HCT116 (cell line): ENCODE measurements around the gene PC. TPM values are rescaled to one million over a fixed set of nuclear protein-coding genes. Genes with fewer than 3 reads are reported as not detected.

Experiments used
- ATAC-seq: fragments of 200-7000 bp; cut with Tn5 transposase; 2 replicates; pipeline ENCODE4 v1.9.1; 2020; ENCODE audit warnings: mild to moderate bottlenecking, moderate library complexity
- BruUV-seq: library from RNA; stranded (reverse); fragments of 400-500 nt; replicated peaks from 2 replicates; lab custom pipeline; 2021; lab: Mats Ljungman, UMichigan
- CTCF ChIA-PET: fragments of 300-600 bp; sonication (Branson Sonifier 250); formaldehyde crosslinking; loops from one replicate; lab custom pipeline; 2021; ENCODE audit warnings: antibody characterized with exemption; lab: Charles Lee
- POLR2A ChIA-PET: fragments of 300-600, 350-600 bp; sonication (Branson Sonifier 250); formaldehyde crosslinking; loops from one replicate; lab custom pipeline; 2021; ENCODE audit warnings: antibody characterized with exemption; lab: Charles Lee
- RAD21 ChIA-PET, 2 experiments: fragments of 300-600 bp; sonication (Branson Sonifier 250); formaldehyde crosslinking; loops; one replicate each; lab custom pipeline; 2023; ENCODE audit warnings: low total read pairs in 2 of 2; ENCODE audit not compliant: uncharacterized antibody in 2 of 2, unreplicated experiment in 2 of 2, low non-redundant PET in 1 of 2; lab: Charles Lee
- DNase-seq: peaks from one replicate; pipeline ENCODE4 v3.0.0-alpha.2; 2010; ENCODE audit warnings: low read depth, low spot score
- H2AFZ ChIP-seq: fragments of 200-600 bp; shearing (Covaris generic), sonication (generic); 2 replicates; pipeline ENCODE4 v1.6.1; 2017; ENCODE audit warnings: low read depth, mixed run types, mixed read lengths, antibody characterized with exemption, low read length; ENCODE audit not compliant: poor library complexity, severe bottlenecking
- H3K27ac ChIP-seq: 2 replicates; pipeline ENCODE4 v1.5.1; 2012; ENCODE audit warnings: low read depth, low read length
- H3K27me3 ChIP-seq: fragments of 200-600 bp; sonication (generic); 2 replicates; pipeline ENCODE4 v1.6.1; 2016; ENCODE audit warnings: mixed run types, low read length, mixed read lengths; ENCODE audit not compliant: insufficient read depth
- H3K36me3 ChIP-seq, 2 experiments: fragments of 200-500 bp in 1 of 2; fragments of 200-600 bp in 1 of 2; sonication (Bioruptor generic) in 1 of 2; sonication (generic) in 1 of 2; 2 replicates each; pipeline versions ENCODE4 v1.5.1 to v1.6.1; 2014 to 2016; ENCODE audit warnings: low read length in 2 of 2, inconsistent platforms in 1 of 2, mixed read lengths in 1 of 2, mixed run types in 1 of 2; ENCODE audit not compliant: insufficient read depth in 2 of 2, control insufficient read depth in 1 of 2
- H3K4me1 ChIP-seq, 2 experiments: fragments of 200-600 bp in 1 of 2; sonication (generic) in 1 of 2; 2 replicates each; pipeline versions ENCODE4 v1.5.1 to v1.6.1; 2012 to 2017; ENCODE audit warnings: low read length in 2 of 2, inconsistent platforms in 1 of 2, mild to moderate bottlenecking in 1 of 2, mixed read lengths in 1 of 2, mixed run types in 1 of 2, moderate library complexity in 1 of 2; ENCODE audit not compliant: insufficient read depth in 2 of 2, control insufficient read depth in 1 of 2
- H3K4me2 ChIP-seq: fragments of 200-600 bp; sonication (generic); 2 replicates; pipeline ENCODE4 v1.6.1; 2017; ENCODE audit warnings: mixed run types, low read length, mixed read lengths
- H3K4me3 ChIP-seq, 2 experiments: fragments of 200-600 bp in 1 of 2; sonication (generic) in 1 of 2; replicated peaks in 1 of 2; 2 replicates each; pipeline ENCODE4 v1.5.1; 2011 to 2016; ENCODE audit warnings: low read length in 2 of 2, control low read depth in 1 of 2, low read depth in 1 of 2, mild to moderate bottlenecking in 1 of 2, mixed read lengths in 1 of 2, mixed run types in 1 of 2
- H3K79me2 ChIP-seq: fragments of 200-600 bp; sonication (generic); 2 replicates; pipeline ENCODE4 v1.6.1; 2017; ENCODE audit warnings: mild to moderate bottlenecking, mixed run types, low read length, moderate library complexity, mixed read lengths; ENCODE audit not compliant: insufficient read depth
- H3K9ac ChIP-seq: fragments of 200-600 bp; sonication (generic); 2 replicates; pipeline ENCODE4 v1.6.1; 2016; ENCODE audit warnings: low read length, mixed read lengths
- H3K9me2 ChIP-seq: fragments of 200-600 bp; sonication (generic), shearing (Covaris generic); 2 replicates; pipeline ENCODE4 v1.6.1; 2017; ENCODE audit warnings: mixed run types, mild to moderate bottlenecking, moderate library complexity; ENCODE audit not compliant: insufficient read depth
- H3K9me3 ChIP-seq, 2 experiments: fragments of 200-500 bp in 1 of 2; fragments of 200-600 bp in 1 of 2; sonication (Bioruptor generic) in 1 of 2; sonication (generic) in 1 of 2; 2 replicates each; pipeline ENCODE4 v1.6.1; 2014 to 2017; ENCODE audit warnings: low read length in 2 of 2, mixed read lengths in 2 of 2, inconsistent platforms in 1 of 2, low read depth in 1 of 2, mild to moderate bottlenecking in 1 of 2, mixed run types in 1 of 2, moderate library complexity in 1 of 2; ENCODE audit not compliant: control insufficient read depth in 1 of 2, insufficient read depth in 1 of 2
- H4K20me1 ChIP-seq: fragments of 200-600 bp; sonication (generic), shearing (Covaris generic); 2 replicates; pipeline ENCODE4 v1.6.1; 2017; ENCODE audit warnings: mixed run types, mild to moderate bottlenecking, moderate library complexity; ENCODE audit not compliant: insufficient read depth
- CEBPB ChIP-seq: IDR thresholded peaks from 2 replicates; pipeline ENCODE4 v1.6.1; 2012; ENCODE audit warnings: low read depth
- FOSL1 ChIP-seq: IDR thresholded peaks from 2 replicates; pipeline ENCODE4 v1.6.1; 2012; ENCODE audit warnings: low read depth
- MAX ChIP-seq: IDR thresholded peaks from 2 replicates; pipeline ENCODE4 v1.6.1; 2012
- RAD21 ChIP-seq: IDR thresholded peaks from 2 replicates; pipeline ENCODE4 v1.6.1; 2012; ENCODE audit warnings: low read depth, mild to moderate bottlenecking
- REST ChIP-seq: IDR thresholded peaks from 2 replicates; pipeline ENCODE4 v1.6.1; 2012; ENCODE audit warnings: low read depth
- SRF ChIP-seq: IDR thresholded peaks from 2 replicates; pipeline ENCODE4 v1.6.1; 2012; ENCODE audit warnings: low read depth
- ZNF274 ChIP-seq: fragments of 200-500 bp; sonication (Bioruptor generic); IDR thresholded peaks from 2 replicates; pipeline ENCODE4 v1.6.1; 2014; ENCODE audit warnings: mild to moderate bottlenecking, low read depth, low read length, inconsistent platforms
- intact Hi-C: fragments of 100-400 bp; cut with micrococcal nuclease; formaldehyde crosslinking; loops from 2 replicates; pipeline ENCODE4 v1.10.0; 2022
- total RNA-seq: library from RNA; stranded (reverse); gene quantifications from one replicate; pipeline ENCODE4 v1.2.1, GENCODE V29; 2021; ENCODE audit not compliant: unreplicated experiment

Gene PC
- total RNA-seq, 1 experiment from 2014 or later: 24.1 TPM

GRCh38 chr11:66871521-66871901 is 86.7 kb downstream of the PC start:
- ChIA-PET CTCF (no interaction called here), RAD21 (no interaction called here), POLR2A (no interaction called here)
- H4K20me1 ChIP-seq: no peaks in the 10 kb centered on the region
- DNase-seq (no peak), ATAC-seq (no peak)
- H2AFZ ChIP-seq: no peak overlapping the region
- TF ChIP-seq RAD21 (no peak), CEBPB (no peak), FOSL1 (no peak), ZNF274 (no peak)
- no peak overlapping the region for H3K4me3 ChIP-seq
- no peak overlapping the region for H3K9ac ChIP-seq
- H3K9me3 ChIP-seq: no peaks in the 10 kb centered on the region
- no peaks in the 10 kb centered on the region for H3K27me3 ChIP-seq
- peaks cover 7 to 23% of the 10 kb centered on the region in 2 experiments; a peak in 3 of 4 replicates for H3K4me1 ChIP-seq
- H3K79me2 ChIP-seq: no peaks in the 10 kb centered on the region
- H3K36me3 ChIP-seq: no peaks in the 10 kb centered on the region; a peak in 1 of 4 replicates
- no peaks in the 10 kb centered on the region for H3K9me2 ChIP-seq
- H3K4me2 ChIP-seq: no peak overlapping the region
- no peak overlapping the region for H3K27ac ChIP-seq
- intact Hi-C loops: no loop called here
- BruUV-seq: no TSS peak

- no peak overlapping the region for H3K27ac ChIP-seq
- H3K4me3 ChIP-seq: no peak overlapping the region
- H3K4me2 ChIP-seq: no peak overlapping the region
- H3K9me2 ChIP-seq: no peaks in the 10 kb centered on the region
- no peaks in the 10 kb centered on the region for H4K20me1 ChIP-seq
- H3K4me1 ChIP-seq: peaks cover 7 to 23% of the 10 kb centered on the region in 2 experiments; a peak in 3 of 4 replicates
- no TSS peak for BruUV-seq
- intact Hi-C loops: no loop called here
- no peak overlapping the region for H2AFZ ChIP-seq
- H3K36me3 ChIP-seq: no peaks in the 10 kb centered on the region; a peak in 1 of 4 replicates
- no peaks in the 10 kb centered on the region for H3K79me2 ChIP-seq
- ChIA-PET RAD21 (no interaction called here), POLR2A (no interaction called here), CTCF (no interaction called here)
- H3K9ac ChIP-seq: no peak overlapping the region
- H3K9me3 ChIP-seq: no peaks in the 10 kb centered on the region
- TF ChIP-seq REST: no peak
- TF ChIP-seq MAX: no peak
- TF ChIP-seq SRF: no peak
- ATAC-seq (no peak), DNase-seq (no peak)
- H3K27me3 ChIP-seq: no peaks in the 10 kb centered on the region
Observed at GRCh38 chr11:66870616-66871520, 87.3 kb downstream of the PC start.
